ENCODE data around the gene STXBP6.
"Not testable (repeated sequence)": the region's sequence is repeated elsewhere in the genome, so short reads cannot be mapped to it uniquely, and the experiment has no call there.

Gene STXBP6

GRCh38 chr14:24783791-24784190, 266.2 kb downstream of the STXBP6 start:
- Histone ChIP-seq H3K9ac (ENCODE audit: insufficient read length) (no peak overlapping the region), H3K9me3 (ENCODE audit: low read depth, low read length) (no peaks in the 10 kb centered on the region), H3K4me3 (no peak overlapping the region), H3K36me3 (ENCODE audit: insufficient read depth, low read length) (no peaks in the 10 kb centered on the region), H3K27ac (no peak overlapping the region)
- TF ChIP-seq FOXP2 (optimal IDR thresholded peaks at IDR 0.05; ENCODE audit: control extremely low read depth, extremely low read length, insufficient read depth): no peak
- TF ChIP-seq EZH2 (IDR thresholded peaks at IDR 0.05): no peak
- TF ChIP-seq POLR2AphosphoS5 (IDR thresholded peaks at IDR 0.05; ENCODE audit: borderline replicate concordance, low read depth, low read length): no peak
- DNase-seq (ENCODE audit: low read depth, low spot score): no peak

- no peak for TF ChIP-seq POLR2AphosphoS5 (IDR thresholded peaks at IDR 0.05; ENCODE audit: borderline replicate concordance, low read depth, low read length)
- no peak for TF ChIP-seq FOXP2 (optimal IDR thresholded peaks at IDR 0.05; ENCODE audit: control extremely low read depth, extremely low read length, insufficient read depth)
- TF ChIP-seq EZH2 (IDR thresholded peaks at IDR 0.05): no peak
- no peak for DNase-seq (ENCODE audit: low read depth, low spot score)
- Histone ChIP-seq H3K9me3 (ENCODE audit: low read depth, low read length) (no peaks in the 10 kb centered on the region), H3K4me3 (no peak overlapping the region), H3K27ac (no peak overlapping the region), H3K9ac (ENCODE audit: insufficient read length) (no peak overlapping the region), H3K36me3 (ENCODE audit: insufficient read depth, low read length) (no peaks in the 10 kb centered on the region)
These were observed 269.7 kb downstream of the STXBP6 start for GRCh38 chr14:24780281-24780680.

GRCh38 chr14:24777678-24778077, 272.3 kb downstream of the STXBP6 start:
- no peaks in the 10 kb centered on the region for H3K9me3 ChIP-seq (ENCODE audit: low read depth, low read length)
- DNase-seq (ENCODE audit: low read depth, low spot score): no peak
- TF ChIP-seq POLR2AphosphoS5 (IDR thresholded peaks at IDR 0.05; ENCODE audit: borderline replicate concordance, low read depth, low read length) (no peak), EZH2 (IDR thresholded peaks at IDR 0.05) (no peak)
- H3K27ac ChIP-seq: no peak overlapping the region
- no peak overlapping the region for H3K4me3 ChIP-seq
- H3K36me3 ChIP-seq (ENCODE audit: insufficient read depth, low read length): no peaks in the 10 kb centered on the region
- no peak overlapping the region for H3K9ac ChIP-seq (ENCODE audit: insufficient read length)

- DNase-seq (ENCODE audit: low read depth, low spot score): no peak
- no peak overlapping the region for H3K4me3 ChIP-seq
These were observed 274.0 kb downstream of the STXBP6 start for GRCh38 chr14:24775950-24776349.

GRCh38 chr14:24774187-24774915, 275.6 kb downstream of the STXBP6 start:
- no peak overlapping the region for H3K27ac ChIP-seq
- no peaks in the 10 kb centered on the region for H3K36me3 ChIP-seq (ENCODE audit: insufficient read depth, low read length)
- TF ChIP-seq POLR2AphosphoS5 (IDR thresholded peaks at IDR 0.05; ENCODE audit: borderline replicate concordance, low read depth, low read length) (no peak), FOXP2 (optimal IDR thresholded peaks at IDR 0.05; ENCODE audit: control extremely low read depth, extremely low read length, insufficient read depth) (no peak), EZH2 (IDR thresholded peaks at IDR 0.05) (no peak)
- H3K9me3 ChIP-seq (ENCODE audit: low read depth, low read length): no peaks in the 10 kb centered on the region
- no peak for DNase-seq (ENCODE audit: low read depth, low spot score)
- H3K9ac ChIP-seq (ENCODE audit: insufficient read length): no peak overlapping the region
- H3K4me3 ChIP-seq: no peak overlapping the region

More at GRCh38 chr14:24775950-24776349, 274.0 kb downstream of the STXBP6 start:
- Histone ChIP-seq H3K36me3 (ENCODE audit: insufficient read depth, low read length) (no peaks in the 10 kb centered on the region), H3K9me3 (ENCODE audit: low read depth, low read length) (no peaks in the 10 kb centered on the region), H3K27ac (no peak overlapping the region), H3K9ac (ENCODE audit: insufficient read length) (no peak overlapping the region)
- no peak for TF ChIP-seq FOXP2 (optimal IDR thresholded peaks at IDR 0.05; ENCODE audit: control extremely low read depth, extremely low read length, insufficient read depth)

GRCh38 chr14:24773564-24773963, 276.4 kb downstream of the STXBP6 start:
- not testable (repeated sequence) for H3K36me3 ChIP-seq (ENCODE audit: insufficient read depth, low read length); H3K4me3 ChIP-seq; H3K27ac ChIP-seq; DNase-seq (ENCODE audit: low read depth, low spot score); H3K9ac ChIP-seq (ENCODE audit: insufficient read length); H3K9me3 ChIP-seq (ENCODE audit: low read depth, low read length)

- no peak overlapping the region for H3K9ac ChIP-seq (ENCODE audit: insufficient read length)
- no peaks in the 10 kb centered on the region for H3K36me3 ChIP-seq (ENCODE audit: insufficient read depth, low read length)
- TF ChIP-seq EZH2 (IDR thresholded peaks at IDR 0.05) (no peak), FOXP2 (optimal IDR thresholded peaks at IDR 0.05; ENCODE audit: control extremely low read depth, extremely low read length, insufficient read depth) (no peak), POLR2AphosphoS5 (IDR thresholded peaks at IDR 0.05; ENCODE audit: borderline replicate concordance, low read depth, low read length) (no peak)
- DNase-seq (ENCODE audit: low read depth, low spot score): no peak
- no peaks in the 10 kb centered on the region for H3K9me3 ChIP-seq (ENCODE audit: low read depth, low read length)
- no peak overlapping the region for H3K4me3 ChIP-seq
- H3K27ac ChIP-seq: no peak overlapping the region
These were observed 283.5 kb downstream of the STXBP6 start for GRCh38 chr14:24766434-24766833.

- Histone ChIP-seq H3K36me3 (ENCODE audit: insufficient read depth, low read length) (no peaks in the 10 kb centered on the region), H3K9ac (ENCODE audit: insufficient read length) (no peak overlapping the region), H3K4me3 (no peak overlapping the region), H3K27ac (no peak overlapping the region), H3K9me3 (ENCODE audit: low read depth, low read length) (no peaks in the 10 kb centered on the region)
- no peak for DNase-seq (ENCODE audit: low read depth, low spot score)
- no peak for TF ChIP-seq EZH2 (IDR thresholded peaks at IDR 0.05)
- TF ChIP-seq POLR2AphosphoS5 (IDR thresholded peaks at IDR 0.05; ENCODE audit: borderline replicate concordance, low read depth, low read length): no peak
- TF ChIP-seq FOXP2 (optimal IDR thresholded peaks at IDR 0.05; ENCODE audit: control extremely low read depth, extremely low read length, insufficient read depth): no peak
These were observed 288.8 kb downstream of the STXBP6 start for GRCh38 chr14:24761141-24761540.
